ENCODE measurements around the gene SEPHS2.
"Not testable (repeated sequence)": the region's sequence is repeated elsewhere in the genome, so short reads cannot be mapped to it uniquely, and the experiment has no call there.

SEPHS2 gene

DNA sequence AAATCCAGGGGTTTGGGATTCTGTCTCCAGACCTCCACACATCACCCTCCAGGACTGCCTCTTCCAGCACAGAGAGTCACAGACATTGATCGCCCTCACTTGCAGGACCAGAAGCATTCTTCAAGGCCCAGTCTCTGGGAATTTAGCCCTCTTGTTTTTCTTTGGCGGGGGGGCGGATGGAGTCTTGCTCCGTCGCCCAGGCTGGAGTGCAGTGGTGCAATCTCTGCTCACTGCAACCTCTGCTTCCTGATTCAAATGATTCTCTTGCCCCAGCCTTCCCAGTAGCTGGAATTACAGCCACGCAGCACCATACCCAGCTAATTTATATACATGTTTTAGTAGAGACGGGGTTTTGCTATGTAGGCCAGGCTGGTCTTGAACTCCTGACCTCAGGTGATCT, 18.4 kb upstream of the SEPHS2 start:
- TF ChIP-seq, protein P1, sequence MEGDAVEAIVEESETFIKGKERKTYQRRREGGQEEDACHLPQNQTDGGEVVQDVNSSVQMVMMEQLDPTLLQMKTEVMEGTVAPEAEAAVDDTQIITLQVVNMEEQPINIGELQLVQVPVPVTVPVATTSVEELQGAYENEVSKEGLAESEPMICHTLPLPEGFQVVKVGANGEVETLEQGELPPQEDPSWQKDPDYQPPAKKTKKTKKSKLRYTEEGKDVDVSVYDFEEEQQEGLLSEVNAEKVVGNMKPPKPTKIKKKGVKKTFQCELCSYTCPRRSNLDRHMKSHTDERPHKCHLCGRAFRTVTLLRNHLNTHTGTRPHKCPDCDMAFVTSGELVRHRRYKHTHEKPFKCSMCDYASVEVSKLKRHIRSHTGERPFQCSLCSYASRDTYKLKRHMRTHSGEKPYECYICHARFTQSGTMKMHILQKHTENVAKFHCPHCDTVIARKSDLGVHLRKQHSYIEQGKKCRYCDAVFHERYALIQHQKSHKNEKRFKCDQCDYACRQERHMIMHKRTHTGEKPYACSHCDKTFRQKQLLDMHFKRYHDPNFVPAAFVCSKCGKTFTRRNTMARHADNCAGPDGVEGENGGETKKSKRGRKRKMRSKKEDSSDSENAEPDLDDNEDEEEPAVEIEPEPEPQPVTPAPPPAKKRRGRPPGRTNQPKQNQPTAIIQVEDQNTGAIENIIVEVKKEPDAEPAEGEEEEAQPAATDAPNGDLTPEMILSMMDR (IDR thresholded peaks at IDR 0.05; ENCODE audit: insufficient read depth, missing control alignments), result no peak
- FAIRE-seq (no peak), DNase-seq (ENCODE audit: insufficient read length, low spot score) (no peak)

DNA sequence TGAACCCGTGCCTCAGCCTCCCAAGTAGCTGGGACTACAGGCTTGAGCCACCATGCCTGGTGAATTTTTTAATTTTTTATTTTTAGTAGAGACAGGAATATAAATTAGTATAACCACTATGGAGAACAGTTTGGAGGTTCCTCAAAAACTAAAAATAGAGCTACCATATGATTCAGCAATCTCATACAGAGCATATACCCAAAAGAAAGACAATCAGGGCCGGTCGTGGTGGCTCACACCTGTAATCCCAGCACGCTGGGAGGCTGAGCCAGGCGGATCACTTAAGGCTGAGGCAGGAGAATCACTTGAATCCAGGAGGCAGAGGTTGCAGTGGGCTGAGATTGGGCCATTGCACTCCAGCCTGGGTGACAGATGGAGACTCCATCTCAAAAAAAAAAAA, 15.8 kb upstream of the SEPHS2 start:
- DNase-seq (ENCODE audit: insufficient read length, low spot score); FAIRE-seq: not testable (repeated sequence)

DNA sequence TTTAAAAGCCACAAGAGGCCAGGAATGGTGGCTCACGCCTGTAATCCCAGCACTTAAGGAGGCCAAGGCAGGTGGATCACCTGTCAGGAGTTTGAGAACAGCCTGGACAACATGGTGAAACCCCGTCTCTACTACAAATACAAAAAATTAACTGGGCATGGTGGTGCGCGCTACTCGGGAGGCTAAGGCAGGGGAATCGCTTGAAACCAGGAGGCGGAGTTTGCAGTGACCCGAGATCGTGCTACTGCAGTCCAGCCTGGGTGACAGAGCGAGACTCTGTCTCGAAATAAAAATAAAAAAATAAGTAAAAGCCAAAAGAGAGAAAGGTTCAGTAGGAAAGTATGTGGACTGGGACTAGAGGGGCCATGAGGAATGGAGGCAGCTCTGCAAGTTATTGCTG, 13.8 kb upstream of the SEPHS2 start:
- DNase-seq (ENCODE audit: insufficient read length, low spot score), result no peak
- TF ChIP-seq, protein P1 (IDR thresholded peaks at IDR 0.05; ENCODE audit: insufficient read depth, missing control alignments), result no peak
- FAIRE-seq, result no peak

DNA sequence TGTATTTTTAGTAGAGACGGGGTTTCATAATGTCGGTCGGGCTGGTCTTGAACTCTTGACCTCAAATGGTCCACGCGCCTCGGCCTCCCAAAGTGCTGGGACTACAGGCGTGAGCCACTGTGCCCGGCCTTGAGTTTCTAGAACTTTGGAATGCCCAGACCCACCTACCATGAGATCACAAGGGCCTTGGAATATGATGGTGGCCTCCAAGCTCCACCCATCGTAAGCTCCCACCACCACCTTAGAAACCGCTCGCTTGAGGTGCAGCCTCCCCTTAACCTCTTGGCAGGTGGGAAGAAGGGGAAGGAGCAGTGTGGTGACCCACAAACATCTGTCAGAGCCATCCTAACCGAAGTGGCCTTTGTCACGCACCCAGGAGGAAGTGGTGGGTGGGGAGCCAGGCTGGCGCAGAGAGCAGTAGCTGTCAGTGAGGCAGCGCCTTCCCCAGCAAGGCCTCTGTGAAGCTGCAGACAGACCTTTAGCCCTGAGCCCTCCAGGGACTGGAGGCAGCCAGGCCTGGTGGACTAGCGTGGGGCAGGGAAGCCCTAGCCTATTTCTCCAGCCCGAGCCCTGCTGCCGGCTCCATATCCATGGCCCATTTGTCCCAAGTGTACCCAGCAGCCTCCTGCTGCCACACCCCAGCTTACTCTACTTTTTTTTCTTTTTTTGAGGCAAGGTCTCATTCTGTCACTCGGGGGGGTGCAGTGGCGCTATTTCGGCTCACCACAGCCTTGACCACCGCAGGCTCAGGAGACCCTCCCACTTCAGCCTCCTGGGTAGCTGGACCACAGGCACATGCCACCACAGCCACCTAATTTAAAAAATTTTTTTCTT, 13.1 kb upstream of the SEPHS2 start:
- DNase-seq (ENCODE audit: insufficient read length, low spot score) (no peak), FAIRE-seq (no peak)
- TF ChIP-seq, protein P1 (IDR thresholded peaks at IDR 0.05; ENCODE audit: insufficient read depth, missing control alignments), result no peak

DNA sequence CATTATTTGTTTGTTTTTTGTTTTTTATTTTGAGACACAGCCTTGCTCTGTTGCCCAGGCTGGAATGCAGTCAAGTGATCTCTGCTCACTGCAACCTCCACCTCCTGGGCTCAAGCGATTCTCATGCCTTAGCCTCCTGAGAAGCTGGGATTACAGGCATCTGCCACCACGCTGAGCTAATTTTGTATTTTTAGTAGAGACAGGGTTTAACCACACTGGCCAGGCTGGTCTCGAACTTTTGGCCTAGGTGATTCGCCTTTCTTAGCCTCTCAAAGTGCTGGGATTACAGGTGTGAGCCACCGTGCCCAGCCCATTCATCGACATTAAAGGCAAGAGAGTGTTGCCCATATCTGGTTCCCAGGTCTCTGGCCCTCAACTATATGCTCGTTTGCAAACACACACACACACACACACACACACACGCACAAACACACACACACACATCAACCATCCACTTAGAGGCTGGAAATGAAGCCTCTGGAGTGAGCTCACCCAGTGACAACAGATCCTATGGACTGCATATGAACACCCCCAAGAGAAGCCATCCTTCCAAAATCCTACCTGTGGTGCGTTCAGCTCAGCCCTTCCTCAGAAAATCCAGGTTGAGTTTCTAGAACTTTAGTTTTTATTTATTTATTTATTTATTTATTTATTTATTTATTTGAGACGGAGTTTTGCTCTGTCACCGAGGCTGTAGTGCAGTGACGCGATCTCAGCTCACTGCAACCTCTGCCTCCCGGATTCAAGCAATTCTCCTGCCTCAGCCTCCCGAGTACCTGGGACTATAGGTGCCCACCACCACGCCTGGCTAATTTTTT, 12.3 kb upstream of the SEPHS2 start:
- FAIRE-seq, result no peak
- TF ChIP-seq, protein P1 (IDR thresholded peaks at IDR 0.05; ENCODE audit: insufficient read depth, missing control alignments), result no peak

DNA sequence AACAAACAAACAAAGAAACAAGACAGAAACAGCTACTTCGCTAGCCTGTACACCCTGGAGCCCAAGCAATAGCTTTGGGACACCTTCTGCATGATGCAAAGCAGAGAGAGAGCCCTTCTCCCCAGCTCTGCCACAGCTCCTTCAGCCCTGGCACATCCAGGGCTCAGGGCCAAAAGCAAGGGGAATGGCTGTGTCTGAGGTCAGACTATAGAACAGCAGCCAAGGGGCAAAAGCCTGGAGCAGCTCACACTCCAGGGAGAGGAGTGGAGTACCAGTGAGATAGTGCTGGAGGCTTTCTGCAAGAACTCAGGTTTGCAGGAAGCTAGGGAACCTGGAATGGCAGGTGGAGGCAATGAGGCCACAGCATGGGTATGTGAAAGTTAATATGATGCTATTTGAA, 11.6 kb upstream of the SEPHS2 start:
- FAIRE-seq (no peak), DNase-seq (ENCODE audit: insufficient read length, low spot score) (no peak)
- TF ChIP-seq, protein P1 (IDR thresholded peaks at IDR 0.05; ENCODE audit: insufficient read depth, missing control alignments), result no peak

More for the DNA sequence above, 12.3 kb upstream of the SEPHS2 start:
- DNase-seq (ENCODE audit: insufficient read length, low spot score), result no peak

DNA sequence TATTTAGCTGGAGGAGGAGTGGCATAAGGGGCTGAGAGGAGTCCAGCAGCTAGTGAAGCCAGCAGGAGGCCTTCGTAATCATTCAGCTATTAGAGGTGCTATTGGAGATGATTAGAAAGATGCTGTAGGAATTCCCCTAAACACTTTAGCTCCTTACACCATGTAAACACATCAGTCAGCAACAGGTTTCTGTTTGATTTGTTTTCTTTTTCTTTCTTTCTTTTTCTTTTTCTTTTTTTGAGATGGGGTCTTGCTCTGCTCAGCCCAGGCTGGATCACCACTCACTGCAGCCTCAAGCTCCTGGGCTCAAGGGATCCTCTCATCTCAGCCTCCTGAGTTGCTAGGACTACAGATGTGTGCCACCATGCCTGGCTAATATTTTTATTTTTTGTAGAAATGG, 10.6 kb upstream of the SEPHS2 start:
- no peak for DNase-seq (ENCODE audit: insufficient read length, low spot score)
- FAIRE-seq, result no peak
- TF ChIP-seq, protein P1 (IDR thresholded peaks at IDR 0.05; ENCODE audit: insufficient read depth, missing control alignments), result no peak

DNA sequence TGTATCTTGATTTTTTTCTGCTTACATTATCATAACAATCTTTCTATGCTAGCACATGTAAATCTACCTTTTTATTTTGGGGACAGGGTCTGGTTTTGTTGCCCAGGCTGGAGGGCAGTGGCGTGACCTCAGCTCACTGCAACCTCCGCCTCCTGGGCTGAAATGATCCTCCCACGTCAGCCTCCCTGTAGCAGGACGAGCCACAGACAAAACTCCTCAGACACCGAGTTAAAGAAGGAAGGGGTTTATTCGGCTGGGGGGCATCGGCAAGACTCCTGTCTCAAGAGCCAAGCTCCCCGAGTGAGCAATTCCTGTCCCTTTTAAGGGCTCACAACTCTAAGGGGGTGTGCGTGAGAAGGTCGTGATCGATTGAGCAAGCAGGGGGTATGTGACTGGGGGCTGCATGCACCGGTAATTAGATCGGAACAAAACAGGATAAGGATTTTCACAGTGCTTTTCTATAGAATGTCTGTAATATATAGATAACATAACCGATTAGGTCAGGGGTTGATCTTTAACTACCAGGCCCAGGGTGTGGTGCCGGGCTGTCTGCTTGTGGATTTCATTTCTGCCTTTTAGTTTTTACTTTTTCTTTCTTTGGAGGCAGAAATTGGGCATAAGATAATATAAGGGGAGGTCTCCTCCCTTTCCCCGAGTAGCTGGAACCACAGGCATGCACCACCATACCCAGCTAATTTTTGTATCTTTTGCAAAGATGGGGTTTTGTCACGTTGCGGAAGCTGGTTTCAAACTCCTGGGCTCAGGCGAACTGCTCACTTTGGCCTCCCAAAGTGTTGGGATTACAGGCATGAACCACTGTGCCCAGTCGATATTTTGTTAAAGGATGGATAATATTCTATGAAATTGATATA, 7.3 kb upstream of the SEPHS2 start:
- not testable (repeated sequence) for DNase-seq (ENCODE audit: insufficient read length, low spot score); FAIRE-seq

All from D721Med (cell line).